Raji (cell line): ENCODE data around the gene PRR19.

Experiments
- POLR2A ChIP-seq: IDR thresholded peaks from 2 replicates; pipeline ENCODE4 v1.6.1; 2011; ENCODE audit warnings: low read depth, low read length, control low read depth; ENCODE audit not compliant: insufficient read depth

The PRR19 gene

GRCh38 chr19:42279902-42280814 lies 21.8 kb upstream of the PRR19 start:
- TF ChIP-seq POLR2A: peak; percentile 88

DNA sequence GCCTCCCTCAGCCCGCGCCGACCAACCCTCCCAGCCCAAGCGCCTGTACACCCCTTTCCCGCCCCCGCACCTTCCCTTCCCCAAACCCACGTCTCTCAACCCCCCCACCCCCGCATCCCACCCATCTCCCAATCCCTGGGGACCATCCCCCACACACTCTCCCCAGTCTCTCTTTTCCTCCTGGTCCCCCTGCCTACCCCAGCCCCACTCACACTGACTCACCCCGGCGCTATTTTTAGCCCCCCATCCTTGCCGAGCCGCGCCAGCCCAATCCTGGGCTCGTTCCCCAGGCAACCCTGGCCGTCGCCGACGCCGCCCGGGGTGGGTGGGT lies 21.2 kb upstream of the PRR19 start:
- TF ChIP-seq POLR2A: no peak

DNA sequence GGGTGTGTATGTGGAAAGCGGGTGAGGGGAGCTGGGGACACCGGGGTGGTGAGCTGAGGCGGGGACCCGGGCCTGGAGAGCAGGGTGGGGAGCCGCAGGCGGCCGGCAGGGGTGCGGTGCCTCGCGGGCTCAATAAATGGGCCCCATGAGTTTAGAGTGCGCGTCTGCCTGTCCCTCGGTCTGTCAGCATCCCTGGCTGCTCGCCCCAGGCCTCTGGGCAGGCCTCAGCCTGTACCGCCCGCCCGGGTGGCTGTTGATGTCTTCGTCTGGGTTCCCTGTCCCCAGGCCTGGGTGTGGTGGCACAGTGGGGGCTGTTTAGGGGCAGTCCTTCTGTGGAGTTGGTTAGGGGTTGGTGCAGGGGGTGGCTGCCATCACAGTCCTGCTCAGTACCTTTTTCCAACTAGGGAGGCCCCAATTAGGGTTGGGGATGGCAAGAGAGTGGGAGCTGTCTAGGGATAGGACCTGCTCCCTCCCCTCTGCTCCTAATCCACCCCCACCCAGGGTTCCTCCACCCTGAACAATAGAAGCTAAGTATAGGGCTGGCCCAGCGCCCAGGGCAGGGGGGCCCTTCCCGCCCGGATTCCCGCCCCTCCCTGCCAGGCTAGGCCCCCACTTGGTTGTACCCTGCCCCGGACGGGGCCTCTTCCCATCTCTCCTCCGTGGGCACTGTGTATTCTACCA lies 20.6 kb upstream of the PRR19 start:
- no peak for TF ChIP-seq POLR2A

- peak; percentile 31; the same call in 1 of the 2 replicates for TF ChIP-seq POLR2A
Observed at GRCh38 chr19:42281827-42282762, 19.8 kb upstream of the PRR19 start.

- no peak for TF ChIP-seq POLR2A
Observed at GRCh38 chr19:42282819-42283187, 19.1 kb upstream of the PRR19 start.

DNA sequence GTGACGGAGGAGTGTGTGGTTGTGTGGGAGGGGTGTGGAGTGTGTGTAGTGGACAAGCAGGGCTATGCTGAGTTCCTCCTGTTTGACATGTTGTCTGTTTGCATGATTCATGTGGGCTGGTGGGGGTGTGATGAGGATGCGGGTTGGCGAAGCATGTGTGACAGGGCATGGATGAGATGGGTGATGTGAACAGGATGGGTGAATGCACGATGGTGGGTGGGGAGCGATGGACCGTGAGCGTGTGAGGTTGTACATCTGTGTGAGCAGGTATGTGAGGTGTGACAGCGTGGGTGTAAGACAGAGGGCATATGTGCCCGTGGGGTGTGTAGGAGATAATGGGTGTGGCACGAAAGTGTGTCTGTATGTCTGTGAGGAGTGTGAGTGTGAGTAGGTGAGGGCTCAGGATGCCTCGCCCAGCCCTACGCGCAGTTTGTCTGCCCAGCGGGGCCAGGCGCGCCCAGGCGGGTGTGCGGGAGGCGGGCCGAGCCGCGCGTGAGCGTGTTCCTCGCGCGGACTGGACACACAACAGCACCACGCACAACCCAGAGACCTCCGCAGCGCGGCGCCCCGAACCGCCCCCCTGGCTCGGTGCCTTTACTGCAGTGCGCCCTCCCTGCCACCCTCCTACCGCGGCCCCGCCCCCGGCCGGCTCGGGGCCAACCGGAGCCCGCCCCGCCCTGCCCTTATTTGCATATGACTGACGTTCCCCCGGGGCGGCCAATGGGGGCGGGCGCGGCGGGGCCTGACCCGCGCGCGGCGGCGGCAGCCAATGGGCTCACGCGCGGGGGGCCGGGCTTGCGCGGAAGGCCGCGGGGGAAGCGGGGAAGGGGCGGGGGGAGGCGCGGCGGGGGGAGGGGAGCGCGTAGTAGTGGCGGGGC lies 18.5 kb upstream of the PRR19 start:
- peak; percentile 91 for TF ChIP-seq POLR2A

- no peak for TF ChIP-seq POLR2A
Observed at GRCh38 chr19:42284066-42284501, 17.8 kb upstream of the PRR19 start.

GRCh38 chr19:42284591-42285341 lies 17.2 kb upstream of the PRR19 start:
- TF ChIP-seq POLR2A: 0 out of 2 replicates have a peak, but pooled peaks have one; percentile 15

GRCh38 chr19:42285541-42285941 lies 16.4 kb upstream of the PRR19 start:
- TF ChIP-seq POLR2A: no peak

- TF ChIP-seq POLR2A: no peak
Observed at GRCh38 chr19:42285988-42286348, 16.0 kb upstream of the PRR19 start.

DNA sequence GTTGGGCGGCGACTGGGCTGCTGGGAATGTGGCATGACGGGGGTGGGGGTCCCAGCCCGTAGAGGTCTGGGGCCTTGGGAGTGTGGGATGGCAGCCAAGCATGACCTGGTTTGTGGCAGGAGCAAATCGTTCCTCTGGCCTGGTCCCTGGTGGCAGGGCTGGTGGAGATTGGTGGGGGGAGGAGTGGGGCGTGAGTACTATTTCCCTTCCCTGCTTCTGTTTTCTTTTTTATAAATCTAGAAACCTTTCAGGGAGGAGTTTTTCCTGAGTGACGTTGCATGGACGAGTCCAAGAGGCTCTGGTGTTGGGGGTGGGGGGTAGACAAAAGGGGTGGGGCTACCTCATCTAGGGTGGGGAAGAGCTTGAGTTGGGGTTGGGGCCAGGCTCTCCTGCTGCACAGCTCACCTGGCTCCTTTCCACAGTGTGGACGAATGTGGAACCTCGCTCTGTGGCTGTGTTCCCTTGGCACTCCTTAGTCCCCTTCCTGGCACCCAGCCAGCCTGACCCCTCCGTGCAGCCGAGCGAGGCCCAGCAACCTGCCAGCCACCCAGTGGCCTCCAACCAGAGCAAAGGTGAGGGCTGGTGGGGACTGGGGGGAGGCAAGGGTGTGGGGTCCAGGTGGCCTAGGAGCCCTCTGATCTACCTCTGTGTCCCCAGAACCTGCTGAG lies 15.4 kb upstream of the PRR19 start:
- no peak for TF ChIP-seq POLR2A

- TF ChIP-seq POLR2A: no peak
Observed at GRCh38 chr19:42287017-42287826, 14.7 kb upstream of the PRR19 start.

DNA sequence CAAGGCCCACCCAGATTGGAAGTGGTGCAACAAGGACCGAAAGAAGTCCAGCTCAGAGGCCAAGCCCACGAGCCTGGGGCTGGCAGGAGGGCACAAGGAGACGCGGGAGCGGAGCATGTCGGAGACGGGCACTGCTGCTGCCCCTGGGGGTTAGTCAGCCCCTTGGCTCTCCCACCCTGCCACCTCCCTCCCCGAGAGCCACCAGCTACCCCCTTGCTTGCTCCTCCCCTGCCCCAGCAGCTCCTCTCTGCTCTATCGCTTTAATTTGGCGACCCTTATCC lies 14.2 kb upstream of the PRR19 start:
- TF ChIP-seq POLR2A: no peak
